NCI-H345 treated with DMSO at 0.1 percent for 48 hours (cell line): ENCODE measurements around the gene WDFY2.
"Not testable (repeated sequence)": the region's sequence is repeated elsewhere in the genome, so short reads cannot be mapped to it uniquely, and the experiment has no call there.

ENCODE experiments used
- DNase-seq: peaks from one replicate; lab custom pipeline; 2025; ENCODE audit not compliant: unreplicated experiment; lab: John Stamatoyannopoulos, UW

Gene WDFY2

GRCh38 chr13:51629491-51630287 is 45.4 kb downstream of the WDFY2 start:
- no peak for DNase-seq

DNA sequence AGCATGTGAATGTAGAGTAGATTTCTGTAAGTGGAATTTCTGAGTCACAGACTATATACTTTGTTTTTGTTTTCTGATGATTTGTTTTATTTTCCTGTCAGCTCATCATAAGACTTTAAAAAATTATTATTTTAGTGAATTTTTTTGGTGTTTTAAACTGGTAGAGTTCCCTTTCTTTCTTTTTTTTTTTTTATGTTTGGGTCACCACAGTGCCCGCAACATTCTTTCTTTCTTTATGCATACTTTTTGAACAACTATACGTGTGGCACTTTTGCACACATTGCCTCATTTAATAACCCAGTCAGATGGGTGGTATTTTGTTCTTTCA is 46.0 kb downstream of the WDFY2 start:
- no peak for DNase-seq

GRCh38 chr13:51632591-51633362 is 48.5 kb downstream of the WDFY2 start:
- DNase-seq: no peak

- DNase-seq: no peak
Measured at GRCh38 chr13:51635137-51635878, 51.0 kb downstream of the WDFY2 start.

- peak; percentile 2 for DNase-seq
Measured at GRCh38 chr13:51636349-51636890, 52.2 kb downstream of the WDFY2 start.

GRCh38 chr13:51637852-51638215 is 53.6 kb downstream of the WDFY2 start:
- DNase-seq: no peak

DNA sequence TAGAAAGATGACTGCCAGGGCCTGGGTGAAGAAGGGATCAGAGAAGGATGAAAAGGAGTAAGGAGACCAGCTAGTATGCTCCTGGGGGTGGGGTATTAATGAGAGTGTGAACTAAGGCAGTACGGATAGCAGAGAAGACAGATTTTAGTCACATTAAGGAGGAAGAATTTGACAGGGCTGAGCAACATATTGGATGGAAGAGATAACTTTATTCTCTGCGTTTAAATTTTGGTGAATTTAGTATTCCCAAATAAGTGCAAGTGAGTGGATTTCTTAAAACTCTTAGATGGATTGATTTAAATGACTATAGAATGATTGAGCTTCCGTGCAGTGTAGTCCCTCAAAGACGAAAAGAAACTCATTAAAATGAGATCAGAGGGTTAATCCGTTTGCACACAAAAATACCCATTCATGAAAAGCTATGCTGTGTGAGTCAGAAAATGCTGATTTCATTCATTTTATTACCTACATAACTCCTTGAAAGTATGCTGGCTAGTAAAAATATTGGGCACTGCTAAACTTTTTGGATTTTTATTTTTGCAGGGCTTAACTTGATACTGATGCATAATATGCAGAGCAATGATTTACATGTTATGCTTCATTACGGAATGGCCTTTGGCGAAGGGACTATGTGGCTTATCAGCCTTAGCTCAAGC is 54.1 kb downstream of the WDFY2 start:
- no peak for DNase-seq

DNA sequence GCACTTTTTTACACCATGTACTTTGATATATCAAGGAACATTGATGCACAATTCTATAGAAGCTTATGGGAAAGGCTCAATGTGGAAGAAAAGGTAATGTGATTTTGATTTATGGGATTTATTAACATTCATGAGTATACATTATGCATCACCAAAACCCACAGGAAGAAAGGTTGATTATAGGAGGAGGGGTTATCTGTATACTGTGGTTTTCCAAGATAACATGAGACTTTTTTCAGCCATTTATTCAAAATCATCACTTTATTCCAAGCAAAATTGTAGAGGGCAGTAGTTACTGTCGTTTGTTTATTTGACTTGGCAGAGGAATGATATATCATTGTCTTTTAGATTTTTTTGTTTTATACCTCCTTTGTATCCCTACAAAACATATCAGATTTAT is 54.9 kb downstream of the WDFY2 start:
- DNase-seq: no peak

GRCh38 chr13:51640696-51641095 is 56.4 kb downstream of the WDFY2 start:
- DNase-seq: not testable (repeated sequence)

DNA sequence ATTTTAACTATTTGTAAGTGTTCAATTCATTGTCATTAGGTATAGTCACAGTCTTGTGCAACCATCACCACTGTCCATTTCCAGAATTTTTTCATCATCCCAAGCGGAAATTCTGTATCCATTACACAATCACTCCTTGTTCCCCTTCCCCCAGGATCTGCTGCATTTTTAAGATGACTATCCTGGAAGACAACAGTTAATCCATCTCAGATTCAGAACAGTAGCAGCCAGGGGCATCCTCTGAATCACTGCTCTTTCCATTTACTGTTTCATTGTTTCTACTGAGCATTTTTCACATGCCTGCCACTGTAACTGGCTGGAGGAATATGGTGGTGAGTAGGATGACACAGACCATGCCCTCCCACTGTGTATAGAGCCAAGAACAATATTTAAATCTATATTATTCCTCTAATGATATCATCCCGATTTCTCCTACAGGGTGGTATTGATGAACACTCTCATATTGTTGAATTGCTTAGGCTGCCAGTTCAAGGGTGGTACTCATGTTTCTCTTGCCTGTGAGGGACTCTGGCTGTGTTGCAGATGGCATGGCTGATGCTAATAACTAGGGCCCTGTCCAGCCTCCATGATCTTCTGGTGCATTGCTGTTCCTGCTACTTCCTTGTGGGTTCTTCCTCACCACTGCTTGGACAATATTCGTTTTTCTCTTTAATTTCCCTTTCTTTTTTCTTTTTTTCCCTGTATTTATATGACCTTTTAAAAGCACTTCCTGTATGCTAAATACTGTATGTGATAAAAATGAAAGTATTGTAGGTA is 59.0 kb downstream of the WDFY2 start:
- no peak for DNase-seq

- no peak for DNase-seq
Measured at GRCh38 chr13:51643882-51644281, 59.6 kb downstream of the WDFY2 start.

- no peak for DNase-seq
Measured at GRCh38 chr13:51644654-51645053, 60.4 kb downstream of the WDFY2 start.

DNA sequence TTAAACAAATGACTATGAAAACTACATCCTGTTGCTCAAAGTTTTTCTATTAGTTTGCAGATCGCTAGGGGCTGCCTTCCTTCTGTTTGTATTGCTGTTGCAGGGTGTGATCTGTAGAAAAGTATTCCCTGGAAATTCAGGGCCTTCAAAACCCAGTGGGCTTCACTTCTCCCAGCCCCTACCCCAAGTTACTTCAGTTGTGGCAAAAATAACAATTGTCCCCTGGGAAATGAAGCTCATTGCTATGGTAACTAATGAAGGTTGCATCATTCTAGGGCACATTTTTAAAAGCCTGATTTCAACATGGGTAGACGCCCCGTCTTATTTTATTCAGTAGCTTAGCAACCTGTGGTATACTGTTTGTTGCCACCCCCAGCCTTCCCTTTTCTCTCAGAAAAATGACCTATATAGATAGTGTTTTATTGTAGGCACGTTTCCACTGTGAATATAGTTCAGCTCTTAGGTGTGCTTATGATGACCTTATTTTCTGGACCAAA is 60.9 kb downstream of the WDFY2 start:
- DNase-seq: no peak

- DNase-seq: no peak
Measured at GRCh38 chr13:51645761-51646670, 61.8 kb downstream of the WDFY2 start.

DNA sequence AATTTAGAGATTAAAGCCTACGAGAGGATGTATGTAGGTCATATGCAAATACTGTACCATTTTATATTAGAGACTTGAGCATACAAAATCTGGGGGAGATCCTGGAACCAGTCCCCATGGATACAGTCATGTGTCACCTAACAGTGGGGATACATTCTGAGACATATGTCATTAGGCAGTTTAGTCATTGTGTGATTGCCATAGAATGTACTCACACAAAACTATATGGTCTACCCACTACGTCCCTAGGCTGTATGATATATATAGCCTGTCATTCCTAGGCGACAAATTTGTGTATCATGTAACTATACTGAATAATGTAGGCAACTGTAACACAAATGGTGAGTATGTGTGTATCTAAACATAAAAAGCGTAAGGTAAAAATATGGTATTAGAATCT is 62.8 kb downstream of the WDFY2 start:
- DNase-seq: no peak

DNA sequence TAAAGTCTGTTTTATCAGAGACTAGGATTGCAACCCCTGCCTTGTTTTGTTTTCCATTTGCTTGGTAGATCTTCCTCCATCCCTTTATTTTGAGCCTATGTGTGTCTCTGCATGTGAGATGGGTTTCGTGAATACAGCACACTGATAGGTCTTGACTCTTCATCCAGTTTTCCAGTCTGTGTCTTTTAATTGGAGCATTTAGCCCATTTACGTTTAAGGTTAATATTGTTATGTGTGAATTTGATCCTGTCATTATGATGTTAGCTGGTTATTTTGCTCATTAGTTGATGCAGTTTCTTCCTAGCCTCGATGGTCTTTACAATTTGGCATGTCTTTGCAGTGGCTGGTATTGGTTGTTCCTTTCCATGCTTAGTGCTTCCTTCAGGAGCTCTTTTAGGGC is 67.9 kb downstream of the WDFY2 start:
- not testable (repeated sequence) for DNase-seq

DNA sequence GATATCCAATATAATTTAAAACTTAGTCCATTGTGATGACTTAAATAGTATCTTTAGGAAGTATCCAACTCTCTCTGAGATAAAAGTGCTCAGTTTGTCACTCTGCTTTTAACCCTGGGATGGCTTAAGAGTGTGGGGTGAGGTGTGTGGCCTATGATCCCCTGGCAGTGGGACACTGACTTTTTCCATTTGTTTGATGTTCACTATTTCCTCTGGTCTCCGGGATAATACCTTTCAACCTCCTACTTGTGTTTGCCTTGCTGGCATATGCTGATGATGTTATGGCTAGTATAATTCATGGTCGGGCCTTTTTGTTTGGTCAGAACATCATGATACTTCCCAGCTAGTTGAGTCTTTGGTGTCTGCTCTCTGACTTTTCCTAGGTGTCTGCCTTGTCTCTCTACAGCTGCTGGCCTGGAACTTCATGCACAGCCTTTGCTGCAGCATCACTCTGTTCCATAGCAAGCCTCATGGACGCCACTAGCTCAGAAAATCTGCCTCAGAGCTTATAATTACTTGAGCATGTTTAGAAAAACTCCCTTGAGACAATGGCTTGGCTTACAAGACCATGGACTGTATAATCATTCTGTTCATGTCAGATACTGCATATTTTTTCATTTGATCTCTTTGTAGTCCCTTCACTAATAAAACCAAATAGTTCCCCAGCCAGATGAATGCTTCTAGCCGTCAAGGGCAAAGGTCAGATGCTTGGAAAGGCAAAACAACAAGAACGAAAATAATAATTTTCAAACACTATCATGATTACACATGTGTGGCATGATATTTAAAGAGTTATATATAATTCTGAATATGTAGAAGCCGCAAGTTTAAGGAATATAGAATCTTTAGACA is 75.2 kb downstream of the WDFY2 start:
- no peak for DNase-seq

DNA sequence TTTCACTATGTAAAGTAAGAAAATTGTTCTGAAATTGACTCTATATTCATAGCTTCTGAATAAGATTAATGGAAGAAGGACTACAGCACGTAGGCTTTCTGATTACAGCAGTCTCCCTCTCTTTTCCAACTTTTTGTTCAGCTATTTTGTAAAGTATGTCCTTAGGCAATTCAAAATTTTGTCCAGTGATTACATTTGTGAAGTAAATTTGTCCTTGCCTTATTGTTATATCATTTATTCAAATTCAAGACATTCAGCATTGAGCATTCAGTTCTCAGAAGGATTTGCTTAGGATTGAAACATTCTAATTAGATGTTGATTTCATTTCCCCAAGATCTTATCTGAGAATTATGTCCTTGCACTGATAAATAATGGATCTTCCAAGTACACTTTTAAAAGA is 76.6 kb downstream of the WDFY2 start:
- no peak for DNase-seq
